A673 (cell line): Measurements from ENCODE around the gene CIDEC.

ENCODE experiments used
- CTCF ChIP-seq: fragments of 300-800, 200-600 bp; sonication (generic); conservative IDR thresholded peaks from 2 replicates; pipeline ENCODE4 v1.5.1; 2017; ENCODE audit warnings: low read depth, mild to moderate bottlenecking, antibody characterized with exemption, low read length, moderate library complexity, mixed read lengths
- EZH2 ChIP-seq: fragments of 200-600 bp; sonication (generic); IDR thresholded peaks from 2 replicates; pipeline ENCODE4 v1.6.1; 2017; ENCODE audit warnings: borderline replicate concordance, low read depth, mild to moderate bottlenecking, mixed read lengths, antibody characterized with exemption, low read length; ENCODE audit not compliant: poor library complexity, severe bottlenecking

- TF ChIP-seq CTCF (no peak), EZH2 (no peak)
Observed at GRCh38 chr3:9887480-9887879, 7.4 kb upstream of the CIDEC start.
